Natural killer cell treated with Interleukin-12 subunit alpha and Interleukin-12 subunit beta and Interleukin-15 and Interleukin-18, amount 100 ng/mL, for 72 hours (primary cell): ENCODE results near the gene WDR35. TPM values are rescaled to one million over a fixed set of nuclear protein-coding genes. Genes with fewer than 3 reads are reported as not detected.
A peak's percentile ranks its signal among the peaks of the same experiment; 100 is the strongest.

Experiments used
- ATAC-seq, 2 donors: fragments of 150-1000 bp; cut with Tn5 transposase in 1 of 2; sonication (Bioruptor Pico), chemical (Tn5 transposase) in 1 of 2; 2 replicates each; pipeline ENCODE4 v1.10.0; 2021
- DNase-seq: peaks from one replicate; pipeline ENCODE4 v3.0.0; 2022; ENCODE audit warnings: low spot score
- H3K27ac Mint-ChIP-seq, 2 donors: 1 replicate in 1 of 2; 2 replicates in 1 of 2; pipeline ENCODE4 v1.8.0; 2022; ENCODE audit warnings: mixed read lengths in 2 of 2, mild to moderate bottlenecking in 1 of 2, moderate library complexity in 1 of 2
- H3K27me3 Mint-ChIP-seq, 2 donors: 1 replicate in 1 of 2; 2 replicates in 1 of 2; pipeline ENCODE4 v1.8.0; 2022; ENCODE audit warnings: mixed read lengths in 2 of 2
- H3K36me3 Mint-ChIP-seq: one replicate; pipeline ENCODE4 v1.8.0; 2022; ENCODE audit warnings: mixed read lengths
- H3K4me1 Mint-ChIP-seq, 2 donors: 1 replicate in 1 of 2; 2 replicates in 1 of 2; pipeline ENCODE4 v1.8.0; 2022; ENCODE audit warnings: low read depth in 2 of 2, mixed read lengths in 2 of 2, mild to moderate bottlenecking in 1 of 2
- H3K4me3 Mint-ChIP-seq: one replicate; pipeline ENCODE4 v1.8.0; 2022; ENCODE audit warnings: mixed read lengths
- H3K9me3 Mint-ChIP-seq: 2 replicates; pipeline ENCODE4 v1.8.0; 2022; ENCODE audit warnings: mixed read lengths
- total RNA-seq, 2 donors: library from RNA; stranded (reverse); gene quantifications; one replicate each; pipeline ENCODE4 v1.2.3, GENCODE V29; 2022

WDR35 gene
- total RNA-seq, 2 donors from 2014 or later = 6.4 to 13.6 TPM

DNA sequence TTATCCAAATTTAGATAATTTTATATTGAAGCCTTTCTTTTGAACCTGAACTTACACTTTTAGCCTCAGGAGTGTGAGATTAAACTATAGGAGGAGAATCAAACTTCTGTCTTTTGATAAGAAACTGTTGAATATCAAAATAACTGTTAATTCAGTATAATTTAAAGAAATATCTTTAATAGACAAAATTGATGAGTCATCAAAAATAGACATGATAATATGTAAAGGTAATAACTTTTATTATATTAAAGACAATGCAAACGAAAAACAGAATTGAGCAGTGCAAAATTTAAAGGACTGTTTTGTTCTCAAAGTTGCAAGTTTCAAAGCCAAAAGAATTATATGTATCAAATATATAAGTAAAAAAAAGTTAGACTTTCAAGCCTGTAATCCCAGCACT, 2.0 kb upstream of the WDR35 start:
- H3K4me3 Mint-ChIP-seq = no peak overlapping the region
- no peak overlapping the region for H3K27ac Mint-ChIP-seq
- peaks cover 19 to 25% of the 10 kb centered on the region in 2 donors for H3K4me1 Mint-ChIP-seq
- no peak for DNase-seq
- H3K9me3 Mint-ChIP-seq = no peaks in the 10 kb centered on the region
- ATAC-seq = no peak
- peaks cover 20 to 29% of the 10 kb centered on the region in 2 donors for H3K27me3 Mint-ChIP-seq
- H3K36me3 Mint-ChIP-seq = peaks cover 7% of the 10 kb centered on the region

DNA sequence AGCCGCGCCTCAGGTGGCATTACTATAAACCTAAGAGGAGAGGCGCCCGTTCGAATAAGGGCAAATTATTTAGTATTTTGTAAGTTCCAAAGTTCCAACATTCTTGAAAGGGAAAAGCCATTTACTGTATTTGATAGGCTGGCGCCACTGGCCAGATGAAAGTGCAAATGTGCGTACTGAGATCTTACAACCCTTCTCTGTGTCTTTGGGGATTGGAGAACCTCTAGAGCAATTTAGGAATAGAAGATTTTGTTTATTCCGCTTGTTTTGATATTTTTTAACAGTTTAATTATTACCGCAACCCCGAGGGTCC, 467 bp upstream of the WDR35 start:
- peak overlapping the region; percentile 61 to 92 for H3K27ac Mint-ChIP-seq
- DNase-seq = no peak
- no peaks in the 10 kb centered on the region for H3K9me3 Mint-ChIP-seq
- H3K4me1 Mint-ChIP-seq = peaks cover 19 to 32% of the 10 kb centered on the region in 2 donors
- no peak for ATAC-seq
- H3K27me3 Mint-ChIP-seq = peaks cover 15 to 18% of the 10 kb centered on the region in 2 donors
- H3K36me3 Mint-ChIP-seq = peaks cover 11% of the 10 kb centered on the region
- H3K4me3 Mint-ChIP-seq = peak overlapping the region; percentile 95

DNA sequence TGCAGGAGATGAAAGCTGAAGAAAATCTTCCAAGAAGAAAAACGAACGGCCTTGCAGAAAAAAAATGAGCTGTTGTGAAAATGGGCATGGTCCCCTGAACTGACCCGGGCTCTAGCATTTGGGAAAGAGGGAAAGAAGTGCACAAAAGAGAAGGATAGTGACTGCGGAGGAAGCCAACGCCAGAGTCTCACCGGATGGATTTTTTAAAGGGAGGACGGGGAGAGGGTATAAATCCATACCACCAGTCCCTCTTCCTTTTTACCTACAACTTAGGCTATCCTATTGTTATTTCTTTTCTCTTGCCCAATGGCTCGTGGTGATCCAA, 601 bp downstream of the WDR35 start:
- Mint-ChIP-seq H3K27ac (peak overlapping the region; percentile 61 to 92), H3K4me1 (peaks cover 19 to 32% of the 10 kb centered on the region in 2 donors), H3K4me3 (peak overlapping the region; percentile 95), H3K36me3 (peaks cover 11% of the 10 kb centered on the region), H3K27me3 (peaks cover 14 to 15% of the 10 kb centered on the region in 2 donors), H3K9me3 (no peaks in the 10 kb centered on the region)
- DNase-seq (no peak), ATAC-seq (no peak)

- Mint-ChIP-seq H3K27ac (peak overlapping the region; percentile 61 to 92), H3K4me1 (peaks cover 19 to 32% of the 10 kb centered on the region in 2 donors), H3K36me3 (peaks cover 11% of the 10 kb centered on the region), H3K4me3 (peak overlapping the region; percentile 95), H3K9me3 (no peaks in the 10 kb centered on the region), H3K27me3 (peaks cover 10 to 12% of the 10 kb centered on the region in 2 donors)
- no peak for ATAC-seq
- no peak for DNase-seq
Measured at GRCh38 chr2:19988600-19988999, 1.3 kb downstream of the WDR35 start.

- no peak overlapping the region for H3K27ac Mint-ChIP-seq
- DNase-seq (no peak), ATAC-seq (no peak)
- H3K27me3 Mint-ChIP-seq = peaks cover 7 to 10% of the 10 kb centered on the region in 2 donors
- H3K36me3 Mint-ChIP-seq = peaks cover 11% of the 10 kb centered on the region
- no peaks in the 10 kb centered on the region for H3K9me3 Mint-ChIP-seq
- peaks cover 19 to 32% of the 10 kb centered on the region in 2 donors for H3K4me1 Mint-ChIP-seq
- H3K4me3 Mint-ChIP-seq = peak overlapping the region; percentile 95
Measured at GRCh38 chr2:19987936-19988335, 2.0 kb downstream of the WDR35 start.

GRCh38 chr2:19982268-19982667, 7.6 kb downstream of the WDR35 start:
- no peak overlapping the region for H3K4me3 Mint-ChIP-seq
- peaks cover 0 to 7% of the 10 kb centered on the region in 2 donors for H3K4me1 Mint-ChIP-seq
- H3K36me3 Mint-ChIP-seq = peaks cover 10% of the 10 kb centered on the region
- H3K27ac Mint-ChIP-seq = no peak overlapping the region
- H3K9me3 Mint-ChIP-seq = no peaks in the 10 kb centered on the region
- H3K27me3 Mint-ChIP-seq = no peaks in the 10 kb centered on the region
- ATAC-seq (no peak), DNase-seq (no peak)

DNA sequence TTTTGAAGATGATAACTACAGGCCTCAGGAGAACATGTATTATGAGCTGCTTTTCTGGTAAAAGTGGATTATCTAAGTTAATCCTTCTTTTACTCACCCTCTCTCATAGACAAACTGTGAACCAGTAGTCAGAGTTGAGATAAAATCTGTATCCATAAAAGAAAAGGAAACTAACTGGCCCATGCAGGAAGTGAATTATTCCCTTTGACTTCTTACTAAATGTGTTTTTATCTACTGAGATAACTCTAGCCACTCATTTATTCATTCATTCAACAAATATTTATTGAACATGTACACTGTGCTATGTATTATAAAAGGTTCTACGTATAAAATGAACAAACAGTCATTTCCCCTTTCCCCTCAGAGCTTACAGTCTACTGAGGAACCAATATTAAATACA, 10.0 kb downstream of the WDR35 start:
- H3K9me3 Mint-ChIP-seq = no peaks in the 10 kb centered on the region
- no peak for ATAC-seq
- H3K27me3 Mint-ChIP-seq = no peaks in the 10 kb centered on the region
- peaks cover 6% of the 10 kb centered on the region for H3K36me3 Mint-ChIP-seq
- no peaks in the 10 kb centered on the region for H3K4me1 Mint-ChIP-seq
- no peak overlapping the region for H3K4me3 Mint-ChIP-seq
- no peak overlapping the region for H3K27ac Mint-ChIP-seq
- DNase-seq = no peak

- no peak for DNase-seq
- H3K9me3 Mint-ChIP-seq = no peaks in the 10 kb centered on the region
- H3K27ac Mint-ChIP-seq = no peak overlapping the region
- no peak overlapping the region for H3K4me3 Mint-ChIP-seq
- H3K27me3 Mint-ChIP-seq = no peaks in the 10 kb centered on the region
- peaks cover 12 to 18% of the 10 kb centered on the region in 2 donors for H3K4me1 Mint-ChIP-seq
- no peak for ATAC-seq
- peaks cover 4% of the 10 kb centered on the region for H3K36me3 Mint-ChIP-seq
Measured at GRCh38 chr2:19973466-19973865, 16.4 kb downstream of the WDR35 start.

- Mint-ChIP-seq H3K9me3 (no peaks in the 10 kb centered on the region), H3K4me3 (peak overlapping the region; percentile 28), H3K36me3 (peaks cover 4% of the 10 kb centered on the region), H3K4me1 (peaks cover 12 to 18% of the 10 kb centered on the region in 2 donors), H3K27ac (peak overlapping the region; percentile 82 to 89), H3K27me3 (no peaks in the 10 kb centered on the region)
- DNase-seq (no peak), ATAC-seq (peak; percentile 68 to 77)
Measured at GRCh38 chr2:19971691-19972090, 18.2 kb downstream of the WDR35 start.

DNA sequence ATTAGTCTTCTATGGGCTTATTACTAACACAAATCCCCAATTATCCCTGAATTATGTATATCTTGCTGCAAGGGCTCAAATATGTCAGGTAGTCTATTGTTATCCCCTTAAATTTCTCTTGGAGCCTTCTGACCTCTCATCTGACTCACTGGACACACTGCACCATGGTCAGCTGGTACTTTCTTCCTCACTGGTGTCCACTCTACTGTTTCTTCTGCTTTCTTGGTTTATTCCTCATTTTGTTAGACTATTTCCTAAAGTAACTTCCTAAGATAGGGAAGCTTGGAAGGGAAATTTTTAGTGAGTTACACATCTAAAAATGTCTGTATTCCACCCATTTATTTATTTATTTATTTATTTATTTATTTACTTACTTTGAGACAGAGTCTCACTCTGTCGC, 26.5 kb downstream of the WDR35 start:
- ATAC-seq (no peak), DNase-seq (no peak)
- Mint-ChIP-seq H3K27ac (no peak overlapping the region), H3K27me3 (no peaks in the 10 kb centered on the region), H3K4me1 (no peaks in the 10 kb centered on the region), H3K36me3 (peaks cover 4% of the 10 kb centered on the region), H3K9me3 (no peaks in the 10 kb centered on the region), H3K4me3 (no peak overlapping the region)

DNA sequence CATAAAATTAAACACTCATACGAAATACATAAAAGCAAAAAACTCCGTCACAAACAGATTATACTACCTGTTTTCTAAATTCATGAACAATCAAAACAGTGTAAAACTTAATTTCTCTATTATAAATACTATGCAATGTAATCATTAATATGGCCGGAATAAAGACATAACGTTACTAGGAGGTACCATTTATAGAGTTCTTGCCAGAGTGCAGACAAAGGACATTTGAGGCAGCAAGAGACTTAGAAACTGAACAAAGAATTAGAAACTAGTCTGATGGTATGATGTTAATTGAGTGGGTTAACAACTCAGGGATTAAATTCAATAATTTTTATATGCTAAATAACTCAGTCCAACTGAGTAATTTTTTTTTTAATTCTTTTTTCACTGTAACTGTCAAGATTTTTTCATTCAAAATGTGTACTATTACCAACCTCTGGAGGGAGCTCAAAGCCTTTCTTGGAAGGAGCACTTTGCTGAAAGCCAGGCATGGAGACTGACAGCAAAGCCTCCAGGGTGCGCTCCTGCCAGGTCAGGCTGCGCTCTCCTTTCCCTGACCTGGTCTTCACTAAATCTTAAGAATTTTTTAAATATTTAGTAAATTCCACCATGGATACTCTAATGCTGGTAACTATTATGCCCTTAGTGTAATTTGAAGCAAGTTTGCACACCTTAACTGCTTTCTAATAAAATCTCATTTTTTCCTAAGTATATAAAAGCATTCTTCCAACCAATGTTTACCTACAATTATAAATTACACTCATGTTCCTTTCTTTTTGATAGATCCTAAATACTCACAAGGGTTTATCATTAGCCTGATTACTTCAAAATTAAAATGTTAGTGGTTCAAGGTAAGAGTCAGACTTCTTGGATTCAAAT, 34.1 kb downstream of the WDR35 start:
- no peak overlapping the region for H3K27ac Mint-ChIP-seq
- peak; percentile 57 to 78 for ATAC-seq

DNA sequence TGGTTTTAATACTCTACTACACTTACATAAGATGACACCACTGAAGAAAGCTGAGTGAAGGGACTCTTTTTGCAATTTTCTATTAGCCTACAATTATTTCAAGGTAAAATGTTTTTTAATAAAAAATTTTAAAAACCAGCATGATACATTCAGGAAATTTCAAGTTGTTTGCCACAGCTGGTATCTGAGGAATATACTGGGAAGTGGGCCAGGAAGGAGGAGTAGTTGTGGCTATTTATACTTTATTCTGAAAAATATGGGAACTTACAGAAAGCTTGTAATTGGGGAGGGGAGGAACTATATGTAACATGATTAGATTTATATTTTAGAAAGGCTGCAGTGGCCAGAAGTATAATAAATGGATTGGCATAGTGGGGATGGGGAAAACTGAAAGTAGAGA, 40.8 kb downstream of the WDR35 start:
- Mint-ChIP-seq H3K27ac (no peak overlapping the region), H3K27me3 (no peaks in the 10 kb centered on the region), H3K4me1 (no peaks in the 10 kb centered on the region), H3K36me3 (peaks cover 6% of the 10 kb centered on the region), H3K4me3 (no peak overlapping the region), H3K9me3 (no peaks in the 10 kb centered on the region)
- DNase-seq (no peak), ATAC-seq (no peak)

More for the DNA sequence above, 34.1 kb downstream of the WDR35 start:
- Mint-ChIP-seq H3K4me3 (no peak overlapping the region), H3K4me1 (no peaks in the 10 kb centered on the region), H3K36me3 (no peaks in the 10 kb centered on the region), H3K9me3 (no peaks in the 10 kb centered on the region), H3K27me3 (no peaks in the 10 kb centered on the region)
- no peak for DNase-seq

DNA sequence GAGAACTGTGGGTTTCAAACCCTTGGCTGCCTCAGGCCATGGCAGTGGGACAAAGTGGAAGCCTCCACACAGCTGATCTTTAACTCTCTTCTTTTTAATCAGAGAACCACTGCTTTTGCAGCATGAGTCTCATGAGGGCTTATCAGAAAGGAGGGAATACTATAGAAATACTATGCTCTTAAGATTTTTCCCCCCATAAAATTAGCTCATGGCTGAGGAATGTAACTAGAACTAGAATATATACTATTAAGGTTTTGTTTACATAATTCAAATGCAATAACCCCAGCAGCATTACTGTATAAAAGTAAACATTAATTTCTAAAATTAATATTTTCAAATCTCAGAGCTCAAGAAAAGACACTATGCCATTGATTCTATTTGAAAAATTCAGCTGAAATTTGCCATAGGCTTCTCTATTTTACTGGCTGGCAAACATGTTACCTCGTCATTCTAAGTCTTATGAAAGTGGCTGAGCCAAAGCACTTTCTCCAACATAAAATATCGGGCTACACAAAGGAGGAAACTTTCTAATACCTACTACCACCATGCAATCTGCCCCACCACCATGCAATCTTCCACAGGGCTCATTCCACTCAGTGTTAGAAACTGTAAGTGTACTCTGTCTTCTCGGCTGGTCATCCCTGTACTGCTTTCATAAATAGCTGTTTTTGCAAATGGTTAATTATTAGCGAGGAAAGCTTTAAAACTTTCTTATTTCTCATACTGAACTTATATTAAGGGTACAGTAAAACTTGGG, 42.5 kb downstream of the WDR35 start:
- ATAC-seq (no peak), DNase-seq (no peak)
- Mint-ChIP-seq H3K4me1 (no peaks in the 10 kb centered on the region), H3K27me3 (no peaks in the 10 kb centered on the region), H3K36me3 (peaks cover 6% of the 10 kb centered on the region), H3K4me3 (no peak overlapping the region), H3K27ac (no peak overlapping the region), H3K9me3 (no peaks in the 10 kb centered on the region)

DNA sequence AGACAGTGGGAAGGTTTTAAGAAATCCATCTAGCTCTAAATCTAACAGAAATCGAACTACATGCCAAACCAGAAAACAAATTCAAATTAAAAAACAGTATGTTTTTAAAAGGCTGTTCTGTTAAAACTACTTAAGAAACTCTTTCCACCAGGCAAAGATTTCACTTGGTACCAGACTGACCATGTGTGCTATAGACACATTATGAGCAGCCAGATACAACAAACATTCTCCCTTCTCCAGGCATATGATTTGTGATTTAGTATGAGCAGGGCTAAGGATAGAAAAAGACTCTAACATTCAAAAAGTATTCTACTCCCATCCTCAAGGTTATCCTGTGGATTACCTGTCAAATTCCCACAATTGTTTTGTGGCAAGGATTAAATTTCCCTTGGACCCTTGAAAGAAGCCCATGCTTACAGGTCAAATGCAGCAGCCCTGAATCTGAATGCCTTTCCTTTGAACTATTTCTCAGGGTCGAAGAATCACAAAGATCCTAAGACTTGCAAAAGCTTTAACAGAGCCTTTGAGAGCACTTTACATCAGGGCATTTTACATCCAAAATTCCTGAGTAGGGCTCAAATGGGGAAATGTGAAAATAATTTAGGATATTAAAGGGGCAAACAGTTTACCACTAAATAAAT, 45.6 kb downstream of the WDR35 start:
- Mint-ChIP-seq H3K27ac (no peak overlapping the region), H3K9me3 (no peaks in the 10 kb centered on the region), H3K4me3 (no peak overlapping the region), H3K4me1 (no peaks in the 10 kb centered on the region), H3K36me3 (peaks cover 1% of the 10 kb centered on the region), H3K27me3 (no peaks in the 10 kb centered on the region)
- DNase-seq (no peak), ATAC-seq (no peak)
